K562 (cell line): ENCODE measurements around the gene LAMA1.

ENCODE experiments used
- EP300 ChIP-seq: IDR thresholded peaks from 2 replicates; pipeline ENCODE4 v1.6.1; 2012; ENCODE audit warnings: low read length, improper control_type of control experiment
- JUNB ChIP-seq: fragments of 450-650 bp; formaldehyde crosslinking; conservative IDR thresholded peaks from 2 replicates; pipeline ENCODE4 v1.4.0; 2020; ENCODE audit warnings: mild to moderate bottlenecking
- POLR2A ChIP-seq: fragments of 450-650 bp; conservative IDR thresholded peaks from 2 replicates; pipeline ENCODE4 v1.6.1; 2016
- POLR2AphosphoS5 ChIP-seq: IDR thresholded peaks from 2 replicates; pipeline ENCODE4 v1.6.1; 2011; ENCODE audit warnings: mild to moderate bottlenecking, low read depth, low read length, moderate library complexity; ENCODE audit not compliant: control insufficient read depth, insufficient read depth
- POLR2G ChIP-seq: fragments of 200-400 bp; formaldehyde crosslinking; IDR thresholded peaks from 2 replicates; pipeline ENCODE4 v1.6.1; 2017; ENCODE audit warnings: low read depth, mild to moderate bottlenecking, antibody characterized with exemption, low read length, moderate library complexity
- TARDBP ChIP-seq: fragments of 450-650 bp; IDR thresholded peaks from 2 replicates; pipeline ENCODE4 v1.6.1; 2016
- TBP ChIP-seq: optimal IDR thresholded peaks from 2 replicates; pipeline ENCODE3; 2011; ENCODE audit warnings: low read depth, low read length, improper control_type of control experiment
- ZNF444 ChIP-seq: fragments of 250-450 bp; sonication (Bioruptor Pico); IDR thresholded peaks from 2 replicates; pipeline ENCODE4 v1.4.0; 2020; ENCODE audit warnings: mild to moderate bottlenecking, moderate library complexity
- ZNF644 ChIP-seq: fragments of 200-800 bp; sonication (Bioruptor generic); IDR thresholded peaks from 2 replicates; pipeline ENCODE4 v1.6.1; 2016; ENCODE audit warnings: low read depth, missing genetic modification characterization, missing compliant biosample characterization
- TF ChIP-seq, protein P1 (sequence below): fragments of 250-450 bp; sonication (Bioruptor Pico); IDR thresholded peaks from 2 replicates; pipeline ENCODE4 v1.8.0; 2021; ENCODE audit warnings: mild to moderate bottlenecking, moderate library complexity

DNA sequence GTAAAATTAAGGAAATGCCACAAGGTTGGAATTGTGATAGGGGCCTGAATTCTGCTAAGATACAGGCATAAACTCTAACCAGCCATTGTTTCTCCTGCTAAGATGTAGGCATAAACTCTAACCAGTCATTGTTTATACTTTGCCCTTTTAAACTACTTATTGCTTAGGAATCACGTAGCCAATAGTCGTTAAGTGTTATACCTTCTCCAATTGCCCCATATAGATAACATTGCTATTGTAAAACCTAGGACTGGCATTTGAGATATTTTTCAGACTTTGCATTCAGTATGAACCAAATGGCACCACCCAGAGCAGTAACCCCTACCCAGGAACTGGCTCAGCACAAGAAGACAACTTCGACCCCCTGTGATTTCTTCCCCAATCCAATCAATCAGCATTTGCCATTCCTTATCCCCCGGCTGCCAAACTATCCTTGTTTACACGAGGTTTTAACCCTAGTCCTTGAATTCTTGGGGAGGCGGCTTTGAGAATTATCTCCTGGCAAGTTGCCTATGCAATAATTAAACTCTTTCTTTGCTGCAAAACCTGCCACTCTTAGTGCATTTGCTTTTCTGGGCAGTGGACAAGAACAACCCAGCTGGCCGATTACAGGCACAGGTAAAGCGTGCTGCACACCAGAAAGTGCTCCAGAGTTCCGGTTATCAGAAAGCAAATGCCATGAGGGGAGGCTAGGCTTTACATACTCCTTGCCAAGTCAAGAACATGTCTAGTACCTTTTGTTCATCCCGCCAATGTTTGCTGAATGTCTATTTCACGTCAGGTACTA lies 167.6 kb downstream of the LAMA1 start:
- TF ChIP-seq TARDBP (no peak), POLR2A (no peak), TBP (no peak), EP300 (no peak), ZNF644 (tag) (no peak), POLR2AphosphoS5 (no peak), ZNF444 (CRISPR knock-in tag) (no peak), POLR2G (no peak), JUNB (CRISPR knock-in tag) (no peak)
- TF ChIP-seq, protein P1, sequence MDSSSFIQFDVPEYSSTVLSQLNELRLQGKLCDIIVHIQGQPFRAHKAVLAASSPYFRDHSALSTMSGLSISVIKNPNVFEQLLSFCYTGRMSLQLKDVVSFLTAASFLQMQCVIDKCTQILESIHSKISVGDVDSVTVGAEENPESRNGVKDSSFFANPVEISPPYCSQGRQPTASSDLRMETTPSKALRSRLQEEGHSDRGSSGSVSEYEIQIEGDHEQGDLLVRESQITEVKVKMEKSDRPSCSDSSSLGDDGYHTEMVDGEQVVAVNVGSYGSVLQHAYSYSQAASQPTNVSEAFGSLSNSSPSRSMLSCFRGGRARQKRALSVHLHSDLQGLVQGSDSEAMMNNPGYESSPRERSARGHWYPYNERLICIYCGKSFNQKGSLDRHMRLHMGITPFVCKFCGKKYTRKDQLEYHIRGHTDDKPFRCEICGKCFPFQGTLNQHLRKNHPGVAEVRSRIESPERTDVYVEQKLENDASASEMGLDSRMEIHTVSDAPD (CRISPR knock-in tag) = no peak
